Mucosa of rectum (tissue), 2 donors: Measurements from ENCODE around the gene SBF2.

Experiments
- H3K27ac ChIP-seq, 2 donors: one replicate each; pipeline ENCODE4 v1.7.0; 2013; ENCODE audit warnings: inconsistent platforms in 2 of 2, low read depth in 2 of 2, low read length in 2 of 2
- H3K27me3 ChIP-seq, 2 donors: one replicate each; pipeline ENCODE4 v1.7.0; 2013; ENCODE audit warnings: low read length in 2 of 2; ENCODE audit not compliant: control insufficient read depth in 2 of 2, insufficient read depth in 2 of 2
- H3K36me3 ChIP-seq, 2 donors: one replicate each; pipeline ENCODE4 v1.7.0; 2013; ENCODE audit warnings: low read length in 2 of 2; ENCODE audit not compliant: control insufficient read depth in 2 of 2, insufficient read depth in 2 of 2
- H3K4me1 ChIP-seq, 2 donors: one replicate each; pipeline ENCODE4 v1.7.0; 2013; ENCODE audit warnings: low read length in 2 of 2, mild to moderate bottlenecking in 1 of 2; ENCODE audit not compliant: control insufficient read depth in 2 of 2, insufficient read depth in 2 of 2
- H3K4me3 ChIP-seq, 2 donors: one replicate each; pipeline ENCODE4 v1.7.0; 2013; ENCODE audit warnings: low read length in 2 of 2
- H3K9ac ChIP-seq, 2 donors: one replicate each; pipeline ENCODE4 v1.7.0; 2013; ENCODE audit warnings: low read length in 2 of 2, low read depth in 1 of 2, mild to moderate bottlenecking in 1 of 2
- H3K9me3 ChIP-seq, 2 donors: one replicate each; pipeline ENCODE4 v1.7.0; 2013; ENCODE audit warnings: low read length in 2 of 2; ENCODE audit not compliant: control insufficient read depth in 2 of 2
- donor health status: healthy.
- donor health status: Normal muscosa, but diverticular disease.

The SBF2 gene

GRCh38 chr11:9775398-9775779, 518.6 kb downstream of the SBF2 start:
- Histone ChIP-seq H3K27ac (peak overlapping the region in 1 of 2 donors; percentile 13), H3K27me3 (no peaks in the 10 kb centered on the region), H3K36me3 (peaks cover 12 to 14% of the 10 kb centered on the region in 2 donors), H3K9me3 (no peaks in the 10 kb centered on the region), H3K9ac (no peak overlapping the region), H3K4me1 (peaks cover 0 to 8% of the 10 kb centered on the region in 2 donors), H3K4me3 (peak overlapping the region in 1 of 2 donors; percentile 4)

GRCh38 chr11:9774591-9775397, 519.2 kb downstream of the SBF2 start:
- Histone ChIP-seq H3K36me3 (peaks cover 7 to 8% of the 10 kb centered on the region in 2 donors), H3K4me1 (peaks cover 0 to 8% of the 10 kb centered on the region in 2 donors), H3K9me3 (no peaks in the 10 kb centered on the region), H3K27ac (no peak overlapping the region), H3K27me3 (no peaks in the 10 kb centered on the region), H3K4me3 (no peak overlapping the region), H3K9ac (no peak overlapping the region)

- peaks cover 0 to 2% of the 10 kb centered on the region in 2 donors for H3K36me3 ChIP-seq
- no peak overlapping the region for H3K27ac ChIP-seq
- peaks cover 0 to 8% of the 10 kb centered on the region in 2 donors for H3K4me1 ChIP-seq
- no peak overlapping the region for H3K9ac ChIP-seq
- H3K27me3 ChIP-seq: no peaks in the 10 kb centered on the region
- no peaks in the 10 kb centered on the region for H3K9me3 ChIP-seq
- no peak overlapping the region for H3K4me3 ChIP-seq
These were observed 519.9 kb downstream of the SBF2 start for GRCh38 chr11:9774109-9774508.

GRCh38 chr11:9773524-9773923, 520.5 kb downstream of the SBF2 start:
- Histone ChIP-seq H3K4me1 (peaks cover 0 to 8% of the 10 kb centered on the region in 2 donors), H3K9me3 (no peaks in the 10 kb centered on the region), H3K36me3 (peaks cover 0 to 2% of the 10 kb centered on the region in 2 donors), H3K27me3 (no peaks in the 10 kb centered on the region), H3K27ac (no peak overlapping the region), H3K4me3 (no peak overlapping the region), H3K9ac (no peak overlapping the region)

- Histone ChIP-seq H3K27ac (no peak overlapping the region), H3K9ac (no peak overlapping the region)
These were observed 521.8 kb downstream of the SBF2 start for GRCh38 chr11:9772218-9772617.

GRCh38 chr11:9771071-9771511, 522.9 kb downstream of the SBF2 start:
- H3K4me3 ChIP-seq: no peak overlapping the region

More at GRCh38 chr11:9772218-9772617, 521.8 kb downstream of the SBF2 start:
- H3K27me3 ChIP-seq: no peaks in the 10 kb centered on the region
- no peaks in the 10 kb centered on the region for H3K9me3 ChIP-seq
- H3K4me1 ChIP-seq: peaks cover 0 to 8% of the 10 kb centered on the region in 2 donors
- no peak overlapping the region for H3K4me3 ChIP-seq
- no peaks in the 10 kb centered on the region for H3K36me3 ChIP-seq

GRCh38 chr11:9769621-9770020, 524.4 kb downstream of the SBF2 start:
- Histone ChIP-seq H3K36me3 (no peaks in the 10 kb centered on the region), H3K27me3 (no peaks in the 10 kb centered on the region), H3K27ac (no peak overlapping the region), H3K4me1 (peaks cover 0 to 6% of the 10 kb centered on the region in 2 donors), H3K4me3 (no peak overlapping the region), H3K9ac (no peak overlapping the region), H3K9me3 (no peaks in the 10 kb centered on the region)

More at GRCh38 chr11:9771071-9771511, 522.9 kb downstream of the SBF2 start:
- Histone ChIP-seq H3K9ac (no peak overlapping the region), H3K27ac (no peak overlapping the region), H3K36me3 (no peaks in the 10 kb centered on the region), H3K4me1 (peaks cover 0 to 8% of the 10 kb centered on the region in 2 donors), H3K9me3 (no peaks in the 10 kb centered on the region), H3K27me3 (no peaks in the 10 kb centered on the region)

- H3K4me3 ChIP-seq: no peak overlapping the region
These were observed 528.5 kb downstream of the SBF2 start for GRCh38 chr11:9765320-9766101.

GRCh38 chr11:9763301-9763700, 530.7 kb downstream of the SBF2 start:
- Histone ChIP-seq H3K4me3 (no peak overlapping the region), H3K9me3 (no peaks in the 10 kb centered on the region), H3K9ac (no peak overlapping the region), H3K27me3 (no peaks in the 10 kb centered on the region), H3K4me1 (peaks cover 18 to 25% of the 10 kb centered on the region in 2 donors), H3K36me3 (no peaks in the 10 kb centered on the region), H3K27ac (no peak overlapping the region)

More at GRCh38 chr11:9765320-9766101, 528.5 kb downstream of the SBF2 start:
- Histone ChIP-seq H3K9ac (no peak overlapping the region), H3K36me3 (no peaks in the 10 kb centered on the region), H3K4me1 (peaks cover 6 to 7% of the 10 kb centered on the region in 2 donors), H3K9me3 (no peaks in the 10 kb centered on the region), H3K27ac (peak overlapping the region; percentile 46 to 59), H3K27me3 (no peaks in the 10 kb centered on the region)

GRCh38 chr11:9762531-9762930, 531.5 kb downstream of the SBF2 start:
- Histone ChIP-seq H3K27me3 (no peaks in the 10 kb centered on the region), H3K36me3 (no peaks in the 10 kb centered on the region), H3K27ac (peak overlapping the region; percentile 7 to 50), H3K9ac (no peak overlapping the region), H3K9me3 (no peaks in the 10 kb centered on the region), H3K4me1 (peaks cover 22 to 29% of the 10 kb centered on the region in 2 donors), H3K4me3 (no peak overlapping the region)
